ENCODE results near the gene H3-3A. TPM values are rescaled to one million over a fixed set of nuclear protein-coding genes. Genes with fewer than 3 reads are reported as not detected.

H3-3A gene
- total RNA-seq, 1 donor from 2014 or later = 806 TPM

DNA sequence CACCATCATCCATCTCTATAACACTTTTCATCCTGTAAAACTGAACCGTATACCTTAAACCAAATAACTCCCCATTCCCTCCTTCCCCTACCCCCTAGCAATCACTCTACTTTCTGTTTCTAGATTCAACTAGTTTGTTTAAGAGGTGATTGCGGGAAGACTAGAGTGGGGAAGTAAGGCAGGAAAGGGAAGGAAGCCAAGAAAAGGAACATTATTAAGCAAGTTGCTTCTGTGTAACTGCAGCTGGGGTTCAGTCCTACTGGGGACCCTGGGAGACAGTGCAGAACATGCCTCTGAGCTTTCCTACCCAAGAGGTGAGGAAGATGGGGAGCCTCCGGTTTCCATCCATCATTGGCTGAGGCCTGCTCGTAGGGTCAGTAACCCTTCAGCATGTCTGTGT, 28.9 kb upstream of the H3-3A start:
- Mint-ChIP-seq H3K9me3 (no peaks in the 10 kb centered on the region), H3K27ac (no peak overlapping the region), H3K4me1 (peaks cover 4% of the 10 kb centered on the region), H3K4me3 (no peak overlapping the region), H3K36me3 (no peaks in the 10 kb centered on the region), H3K27me3 (ENCODE audit: low read depth) (no peaks in the 10 kb centered on the region)
- TF ChIP-seq, protein P1, sequence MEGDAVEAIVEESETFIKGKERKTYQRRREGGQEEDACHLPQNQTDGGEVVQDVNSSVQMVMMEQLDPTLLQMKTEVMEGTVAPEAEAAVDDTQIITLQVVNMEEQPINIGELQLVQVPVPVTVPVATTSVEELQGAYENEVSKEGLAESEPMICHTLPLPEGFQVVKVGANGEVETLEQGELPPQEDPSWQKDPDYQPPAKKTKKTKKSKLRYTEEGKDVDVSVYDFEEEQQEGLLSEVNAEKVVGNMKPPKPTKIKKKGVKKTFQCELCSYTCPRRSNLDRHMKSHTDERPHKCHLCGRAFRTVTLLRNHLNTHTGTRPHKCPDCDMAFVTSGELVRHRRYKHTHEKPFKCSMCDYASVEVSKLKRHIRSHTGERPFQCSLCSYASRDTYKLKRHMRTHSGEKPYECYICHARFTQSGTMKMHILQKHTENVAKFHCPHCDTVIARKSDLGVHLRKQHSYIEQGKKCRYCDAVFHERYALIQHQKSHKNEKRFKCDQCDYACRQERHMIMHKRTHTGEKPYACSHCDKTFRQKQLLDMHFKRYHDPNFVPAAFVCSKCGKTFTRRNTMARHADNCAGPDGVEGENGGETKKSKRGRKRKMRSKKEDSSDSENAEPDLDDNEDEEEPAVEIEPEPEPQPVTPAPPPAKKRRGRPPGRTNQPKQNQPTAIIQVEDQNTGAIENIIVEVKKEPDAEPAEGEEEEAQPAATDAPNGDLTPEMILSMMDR (IDR thresholded peaks at IDR 0.05; ENCODE audit: unreplicated experiment) = no peak
- no peak for DNase-seq (ENCODE audit: low spot score in 2 of 2, unreplicated experiment in 2 of 2)

DNA sequence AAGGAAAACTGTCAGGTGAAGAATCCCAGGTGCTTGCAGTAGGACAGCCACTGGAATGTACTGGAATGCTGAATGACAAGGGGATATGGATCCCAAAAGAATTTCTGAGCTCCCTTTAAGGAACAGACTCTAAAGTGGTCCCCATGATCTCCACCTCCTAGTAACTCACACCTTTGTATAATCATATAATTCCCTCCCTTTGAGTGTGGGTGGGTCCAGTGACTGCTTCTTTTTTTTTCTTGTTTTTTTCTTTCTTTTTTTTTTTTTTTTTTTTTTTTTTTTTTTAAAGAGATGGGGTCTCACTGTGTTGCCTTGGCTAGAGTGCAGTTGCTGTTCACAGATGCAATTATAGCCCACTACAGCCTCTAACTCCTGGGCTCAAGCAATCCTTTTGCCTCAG, 28.5 kb upstream of the H3-3A start:
- no peak for DNase-seq (ENCODE audit: low spot score in 2 of 2, unreplicated experiment in 2 of 2)
- Mint-ChIP-seq H3K27ac (no peak overlapping the region), H3K27me3 (ENCODE audit: low read depth) (no peaks in the 10 kb centered on the region), H3K36me3 (no peaks in the 10 kb centered on the region), H3K4me1 (peaks cover 4% of the 10 kb centered on the region), H3K9me3 (no peaks in the 10 kb centered on the region), H3K4me3 (no peak overlapping the region)
- TF ChIP-seq, protein P1 (IDR thresholded peaks at IDR 0.05; ENCODE audit: unreplicated experiment) = no peak

DNA sequence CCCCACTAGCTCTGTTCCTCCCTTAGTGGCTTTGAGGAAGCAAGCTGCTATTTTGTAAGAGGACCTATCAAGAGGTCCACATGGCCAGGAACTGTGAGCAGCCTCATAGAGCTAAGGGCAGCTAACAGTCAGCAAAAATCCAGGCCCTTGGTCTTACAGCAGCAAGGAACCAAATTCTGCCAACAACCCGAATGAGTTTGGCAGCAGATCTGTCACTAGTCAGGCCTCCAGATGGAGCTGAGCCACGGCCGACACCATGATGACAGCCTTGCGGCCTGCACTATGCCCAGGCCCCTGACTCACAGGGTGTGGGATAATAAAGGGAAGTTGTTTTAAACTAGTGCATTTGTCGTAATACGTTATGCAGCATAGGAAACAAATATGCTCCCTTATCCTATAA, 28.0 kb upstream of the H3-3A start:
- no peak overlapping the region for H3K4me3 Mint-ChIP-seq
- H3K36me3 Mint-ChIP-seq = no peaks in the 10 kb centered on the region
- H3K9me3 Mint-ChIP-seq = no peaks in the 10 kb centered on the region
- DNase-seq (ENCODE audit: low spot score in 2 of 2, unreplicated experiment in 2 of 2) = no peak
- H3K27ac Mint-ChIP-seq = no peak overlapping the region
- TF ChIP-seq, protein P1 (IDR thresholded peaks at IDR 0.05; ENCODE audit: unreplicated experiment) = no peak
- peaks cover 4% of the 10 kb centered on the region for H3K4me1 Mint-ChIP-seq
- no peaks in the 10 kb centered on the region for H3K27me3 Mint-ChIP-seq (ENCODE audit: low read depth)

DNA sequence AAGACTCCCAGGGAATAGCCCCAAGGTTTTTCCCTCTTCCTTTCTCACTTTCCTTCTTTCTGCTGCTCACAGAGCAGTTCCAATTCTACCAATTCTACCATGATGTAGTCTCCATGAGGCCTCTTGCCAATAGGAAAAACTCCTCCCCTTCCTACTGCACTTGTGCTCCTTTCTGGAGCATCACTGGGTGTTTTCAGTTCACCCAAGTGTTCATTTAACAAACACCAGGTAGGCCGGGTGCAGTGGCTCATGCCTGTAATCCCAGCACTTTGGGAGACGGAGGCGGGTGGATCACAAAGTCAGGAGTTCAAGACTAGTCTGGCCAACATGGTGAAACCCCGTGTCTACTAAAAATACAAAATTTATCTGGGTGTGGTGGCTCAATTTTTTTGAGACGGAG, 26.6 kb upstream of the H3-3A start:
- Mint-ChIP-seq H3K9me3 (no peaks in the 10 kb centered on the region), H3K36me3 (no peaks in the 10 kb centered on the region), H3K27ac (no peak overlapping the region), H3K4me3 (no peak overlapping the region), H3K4me1 (peaks cover 4% of the 10 kb centered on the region), H3K27me3 (ENCODE audit: low read depth) (no peaks in the 10 kb centered on the region)
- TF ChIP-seq, protein P1 (IDR thresholded peaks at IDR 0.05; ENCODE audit: unreplicated experiment) = no peak
- no peak for DNase-seq (ENCODE audit: low spot score in 2 of 2, unreplicated experiment in 2 of 2)

DNA sequence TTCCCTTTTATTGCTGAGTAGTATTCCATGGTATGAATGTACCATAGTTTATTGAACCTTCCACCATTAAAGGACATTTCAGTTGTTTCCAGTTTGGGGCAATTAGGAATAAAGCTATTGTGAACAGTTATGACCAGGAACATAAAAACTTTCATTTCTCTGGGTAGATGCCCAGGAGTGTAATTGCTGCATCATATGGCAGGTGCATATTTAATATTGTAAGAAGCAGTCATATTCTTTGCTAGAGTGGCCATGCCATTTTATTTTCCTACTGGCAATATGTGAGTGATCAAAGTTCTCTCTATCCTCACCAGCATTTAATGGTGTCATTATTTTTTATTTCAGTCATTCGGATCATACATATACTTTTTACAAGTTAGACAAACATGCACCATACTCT, 23.9 kb upstream of the H3-3A start:
- peaks cover 4% of the 10 kb centered on the region for H3K4me1 Mint-ChIP-seq
- DNase-seq (ENCODE audit: low spot score in 2 of 2, unreplicated experiment in 2 of 2) = no peak
- no peaks in the 10 kb centered on the region for H3K9me3 Mint-ChIP-seq
- no peaks in the 10 kb centered on the region for H3K27me3 Mint-ChIP-seq (ENCODE audit: low read depth)
- TF ChIP-seq, protein P1 (IDR thresholded peaks at IDR 0.05; ENCODE audit: unreplicated experiment) = no peak
- no peak overlapping the region for H3K4me3 Mint-ChIP-seq
- H3K27ac Mint-ChIP-seq = no peak overlapping the region
- no peaks in the 10 kb centered on the region for H3K36me3 Mint-ChIP-seq

DNA sequence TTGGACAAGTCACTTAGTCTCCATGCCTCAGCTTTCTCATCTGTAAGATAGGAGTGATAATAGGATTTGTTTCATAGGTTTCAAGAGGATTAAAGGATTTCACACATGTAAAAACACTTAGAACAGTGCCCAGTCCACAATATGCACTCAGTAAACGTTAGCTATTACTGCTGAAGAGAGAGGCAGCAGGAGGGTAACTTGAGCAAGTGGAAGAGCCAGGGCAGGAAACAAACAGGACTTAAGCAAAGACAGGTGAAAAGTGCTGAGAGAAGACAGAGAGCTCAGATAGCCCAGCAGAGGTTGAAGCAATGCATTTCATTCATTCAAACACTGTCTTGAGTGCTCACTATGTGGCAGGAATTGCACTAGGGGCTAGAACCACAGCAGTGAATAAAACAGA, 21.1 kb upstream of the H3-3A start:
- no peaks in the 10 kb centered on the region for H3K27me3 Mint-ChIP-seq (ENCODE audit: low read depth)
- peaks cover 4% of the 10 kb centered on the region for H3K36me3 Mint-ChIP-seq
- TF ChIP-seq, protein P1 (IDR thresholded peaks at IDR 0.05; ENCODE audit: unreplicated experiment) = no peak
- H3K27ac Mint-ChIP-seq = no peak overlapping the region
- DNase-seq (ENCODE audit: low spot score in 2 of 2, unreplicated experiment in 2 of 2) = no peak
- H3K9me3 Mint-ChIP-seq = no peaks in the 10 kb centered on the region
- H3K4me1 Mint-ChIP-seq = peaks cover 4% of the 10 kb centered on the region
- H3K4me3 Mint-ChIP-seq = no peak overlapping the region
